Ishikawa (cell line): ENCODE results near the gene TBC1D22B.

Experiments used
- CEBPB ChIP-seq: IDR thresholded peaks from 2 replicates; pipeline ENCODE4 v1.6.1; 2012
- CREB1 ChIP-seq: IDR thresholded peaks from 2 replicates; pipeline ENCODE4 v1.6.1; 2012; ENCODE audit warnings: low read depth
- EGR1 ChIP-seq: IDR thresholded peaks from 2 replicates; pipeline ENCODE4 v1.6.1; 2012
- EP300 ChIP-seq: IDR thresholded peaks from 2 replicates; pipeline ENCODE4 v1.6.1; 2012; ENCODE audit warnings: borderline replicate concordance
- FOXM1 ChIP-seq: IDR thresholded peaks from 2 replicates; pipeline ENCODE4 v1.6.1; 2012; ENCODE audit warnings: low read depth, borderline replicate concordance
- MAX ChIP-seq: IDR thresholded peaks from 2 replicates; pipeline ENCODE4 v1.6.1; 2012
- NFIC ChIP-seq: IDR thresholded peaks from 2 replicates; pipeline ENCODE4 v1.6.1; 2012
- RAD21 ChIP-seq: IDR thresholded peaks from 2 replicates; pipeline ENCODE4 v1.6.1; 2012; ENCODE audit warnings: low read depth
- REST ChIP-seq: IDR thresholded peaks from 2 replicates; pipeline ENCODE4 v1.6.1; 2012; ENCODE audit warnings: low read depth, mild to moderate bottlenecking
- TAF1 ChIP-seq: IDR thresholded peaks from 2 replicates; pipeline ENCODE4 v1.6.1; 2012; ENCODE audit warnings: low read depth, mild to moderate bottlenecking
- TCF12 ChIP-seq: IDR thresholded peaks from 2 replicates; pipeline ENCODE4 v1.6.1; 2012; ENCODE audit warnings: low read depth
- TEAD4 ChIP-seq: IDR thresholded peaks from 2 replicates; pipeline ENCODE4 v1.6.1; 2012
- USF1 ChIP-seq: IDR thresholded peaks from 2 replicates; pipeline ENCODE4 v1.6.1; 2012
- YY1 ChIP-seq: IDR thresholded peaks from 2 replicates; pipeline ENCODE4 v1.6.1; 2012; ENCODE audit warnings: low read depth
- ZBTB7A ChIP-seq: IDR thresholded peaks from 2 replicates; pipeline ENCODE4 v1.6.1; 2012; ENCODE audit warnings: low read depth

TBC1D22B gene

GRCh38 chr6:37259191-37259590, 1.6 kb downstream of the TBC1D22B start:
- TF ChIP-seq ZBTB7A (no peak), CREB1 (no peak), RAD21 (no peak), FOXM1 (no peak), NFIC (no peak), CEBPB (no peak), EP300 (no peak), USF1 (no peak), YY1 (no peak), TAF1 (no peak), EGR1 (no peak), REST (no peak), MAX (no peak)

GRCh38 chr6:37260040-37260439, 2.5 kb downstream of the TBC1D22B start:
- TF ChIP-seq NFIC (no peak), TCF12 (no peak), USF1 (no peak)

- TF ChIP-seq TAF1, result no peak
- TF ChIP-seq TCF12, result no peak
- TF ChIP-seq REST, result no peak
- TF ChIP-seq EP300, result no peak
- no peak for TF ChIP-seq USF1
- TF ChIP-seq CEBPB, result no peak
- no peak for TF ChIP-seq NFIC
These were observed 2.9 kb downstream of the TBC1D22B start for GRCh38 chr6:37260444-37260843.

- no peak for TF ChIP-seq TAF1
- no peak for TF ChIP-seq CEBPB
- TF ChIP-seq TEAD4, result no peak
- no peak for TF ChIP-seq TCF12
- TF ChIP-seq REST, result no peak
- TF ChIP-seq CREB1, result no peak
- TF ChIP-seq FOXM1, result no peak
- TF ChIP-seq USF1, result no peak
- TF ChIP-seq MAX, result no peak
- no peak for TF ChIP-seq NFIC
- TF ChIP-seq EGR1, result no peak
- no peak for TF ChIP-seq ZBTB7A
- TF ChIP-seq YY1, result no peak
- TF ChIP-seq EP300, result no peak
- no peak for TF ChIP-seq RAD21
These were observed 3.6 kb downstream of the TBC1D22B start for GRCh38 chr6:37261198-37261597.
